K562 (cell line): Measurements from ENCODE around the gene NEDD4L. TPM values are rescaled to one million over a fixed set of nuclear protein-coding genes. Genes with fewer than 3 reads are reported as not detected.

Experiments used
- ATAC-seq: fragments of 200-7000 bp; cut with Tn5 transposase; 3 replicates; pipeline ENCODE4 v1.9.1; 2020; ENCODE audit warnings: moderate library complexity
- BruUV-seq: library from RNA; stranded (reverse); fragments of 400-500 nt; replicated peaks from 2 replicates; lab custom pipeline; 2021; lab: Mats Ljungman, UMichigan
- CTCF ChIA-PET: fragments of 300-600 bp; formaldehyde crosslinking; extraction: SDS; loops from one replicate; lab custom pipeline; 2021; ENCODE audit warnings: low intra/inter-chr PET ratio; lab: Yijun Ruan, JAX
- POLR2A ChIA-PET: fragments of 300-600, 350-650 bp; sonication (Branson Sonifier 250); formaldehyde crosslinking; extraction: SDS; loops from one replicate; lab custom pipeline; 2021; ENCODE audit warnings: antibody characterized with exemption, inconsistent platforms; lab: Yijun Ruan, JAX
- DNase-seq, 4 experiments: peaks; one replicate each; pipeline versions ENCODE4 v3.0.0 to v3.0.0-alpha.2; 2011 to 2018; ENCODE audit warnings: low spot score in 3 of 4, mixed read lengths in 3 of 4; ENCODE audit errors: extremely low read depth in 1 of 4
- FAIRE-seq: peaks from 2 replicates; lab custom pipeline; 2011; peaks lifted over from hg19 to GRCh38; lab: Jason Lieb, UNC
- H2AFZ ChIP-seq: 2 replicates; pipeline ENCODE4 v1.6.0; 2011; ENCODE audit warnings: low read depth, low read length, control low read depth, inconsistent platforms
- H3K27ac ChIP-seq: fragments of 200-600 bp; 3 replicates; pipeline ENCODE4 v1.8.0; 2011; ENCODE audit warnings: low read depth, mild to moderate bottlenecking, control low read depth, inconsistent platforms, low read length, moderate library complexity, mixed read lengths; ENCODE audit errors: extremely low read depth
- H3K27me3 ChIP-seq, 2 experiments: fragments of 300-600 bp in 1 of 2; 2 replicates in 1 of 2; 3 replicates in 1 of 2; pipeline versions ENCODE4 v1.6.0 to v1.8.0; 2011; ENCODE audit warnings: inconsistent platforms in 2 of 2, low read length in 2 of 2, mild to moderate bottlenecking in 1 of 2, mixed read lengths in 1 of 2, moderate library complexity in 1 of 2; ENCODE audit not compliant: control insufficient read depth in 2 of 2, insufficient read depth in 2 of 2
- H3K36me3 ChIP-seq: fragments of 300-600 bp; 3 replicates; pipeline ENCODE4 v1.8.0; 2011; ENCODE audit warnings: mild to moderate bottlenecking, low read length, inconsistent platforms; ENCODE audit not compliant: control insufficient read depth, insufficient read depth
- H3K4me1 ChIP-seq, 2 experiments: fragments of 200-600 bp in 1 of 2; replicated peaks in 1 of 2; 2 replicates in 1 of 2; 3 replicates in 1 of 2; pipeline versions ENCODE4 v1.5.1 to v1.8.0; 2011; ENCODE audit warnings: inconsistent platforms in 2 of 2, low read length in 2 of 2, mild to moderate bottlenecking in 1 of 2, mixed read lengths in 1 of 2, moderate library complexity in 1 of 2; ENCODE audit not compliant: control insufficient read depth in 2 of 2, insufficient read depth in 2 of 2
- H3K4me2 ChIP-seq: 2 replicates; pipeline ENCODE4 v1.6.1; 2011; ENCODE audit warnings: low read length, control low read depth, inconsistent platforms, mixed read lengths; ENCODE audit not compliant: insufficient read depth
- H3K4me3 ChIP-seq: fragments of 200-600 bp; sonication (generic), shearing (Covaris generic); 2 replicates; pipeline ENCODE4 v1.5.1; 2016; ENCODE audit warnings: control low read depth, inconsistent platforms
- H3K79me2 ChIP-seq: fragments of 200-600 bp; 3 replicates; pipeline ENCODE4 v1.8.0; 2011; ENCODE audit warnings: low read length, inconsistent platforms; ENCODE audit not compliant: control insufficient read depth, insufficient read depth
- H3K9ac ChIP-seq, 2 experiments: 2 replicates each; pipeline versions ENCODE4 v1.6.0 to v1.6.1; 2011; ENCODE audit warnings: low read depth in 2 of 2, low read length in 2 of 2, control low read depth in 1 of 2, inconsistent platforms in 1 of 2, mild to moderate bottlenecking in 1 of 2, mixed read lengths in 1 of 2; ENCODE audit not compliant: insufficient read depth in 1 of 2
- H3K9me1 ChIP-seq: one replicate; pipeline ENCODE4 v1.6.0; 2011; ENCODE audit warnings: inconsistent platforms, mild to moderate bottlenecking, low read length, moderate library complexity; ENCODE audit not compliant: control insufficient read depth, insufficient read depth
- H3K9me3 ChIP-seq: replicated peaks from 2 replicates; pipeline ENCODE4 v1.5.1; 2011; ENCODE audit warnings: low read depth, low read length, inconsistent platforms; ENCODE audit not compliant: control insufficient read depth, insufficient read depth
- H4K20me1 ChIP-seq: replicated peaks from 2 replicates; pipeline ENCODE4 v1.6.1; 2011; ENCODE audit warnings: low read length, inconsistent platforms, mixed read lengths; ENCODE audit not compliant: control insufficient read depth, insufficient read depth
- FOXP1 ChIP-seq: sonication (generic); formaldehyde crosslinking; IDR thresholded peaks from 2 replicates; pipeline ENCODE4 v1.8.0; 2022; ENCODE audit warnings: mild to moderate bottlenecking, missing genetic modification reagents
- HOMEZ ChIP-seq: fragments of 250-450 bp; sonication (Bioruptor Pico); IDR thresholded peaks from 2 replicates; pipeline ENCODE4 v1.4.0; 2020; ENCODE audit warnings: mild to moderate bottlenecking, moderate library complexity
- HSF4 ChIP-seq: fragments of 250-450 bp; sonication (Bioruptor Pico); IDR thresholded peaks from 2 replicates; pipeline ENCODE4 v2.1.2; 2022; ENCODE audit warnings: mild to moderate bottlenecking, moderate library complexity, borderline replicate concordance
- KHSRP ChIP-seq: fragments of 450-650 bp; IDR thresholded peaks from 2 replicates; pipeline ENCODE4 v1.6.1; 2017
- MTA1 ChIP-seq: fragments of 450-650 bp; IDR thresholded peaks from 2 replicates; pipeline ENCODE4 v1.6.1; 2017; ENCODE audit warnings: borderline replicate concordance
- NFE2 ChIP-seq: IDR thresholded peaks from 2 replicates; pipeline ENCODE4 v1.6.1; 2014; ENCODE audit warnings: antibody characterized with exemption, low read depth
- NFYB ChIP-seq: IDR thresholded peaks from 2 replicates; pipeline ENCODE4 v1.6.1; 2011; ENCODE audit warnings: mild to moderate bottlenecking, moderate library complexity; ENCODE audit not compliant: insufficient read length; ENCODE audit errors: extremely low read depth
- NR3C1 ChIP-seq: sonication (generic); formaldehyde crosslinking; IDR thresholded peaks from 2 replicates; pipeline ENCODE4 v1.8.1; 2022; ENCODE audit warnings: missing genetic modification reagents
- PHB ChIP-seq: fragments of 250-450 bp; sonication (Bioruptor Pico); IDR thresholded peaks from 2 replicates; pipeline ENCODE4 v1.5.0; 2021
- PML ChIP-seq: IDR thresholded peaks from 2 replicates; pipeline ENCODE4 v1.6.1; 2012; ENCODE audit warnings: low read length, inconsistent platforms
- PTRF ChIP-seq: fragments of 450-650 bp; IDR thresholded peaks from 2 replicates; pipeline ENCODE4 v1.6.1; 2016; ENCODE audit warnings: mild to moderate bottlenecking, missing genetic modification characterization, missing compliant biosample characterization
- RFX7 ChIP-seq: fragments of 250-450 bp; sonication (Bioruptor Pico); IDR thresholded peaks from 2 replicates; pipeline ENCODE4 v1.5.1; 2021; ENCODE audit warnings: mild to moderate bottlenecking
- TSC22D4 ChIP-seq: fragments of 450-650 bp; IDR thresholded peaks from 2 replicates; pipeline ENCODE4 v1.6.1; 2016; ENCODE audit warnings: missing genetic modification characterization, missing biosample characterization, control low read depth
- ZNF124 ChIP-seq: sonication (generic); formaldehyde crosslinking; IDR thresholded peaks from 2 replicates; pipeline ENCODE4 v1.8.1; 2022; ENCODE audit warnings: missing genetic modification reagents
- ZNF707 ChIP-seq: fragments of 250-450 bp; sonication (Bioruptor Pico); conservative IDR thresholded peaks from 2 replicates; pipeline ENCODE4 v1.8.0; 2022; ENCODE audit warnings: inconsistent platforms, mild to moderate bottlenecking, moderate library complexity
- WGBS: fragments of 100-300 bp; shearing (Covaris generic); methylation state at CpG from one replicate; pipeline ENCODE4 v1.1.6; 2016; ENCODE audit warnings: low coverage, mixed read lengths; ENCODE audit not compliant: insufficient coverage; ENCODE audit errors: missing lambda C conversion rate; 5-methylcytosine and 5-hydroxymethylcytosine counted together
- in situ Hi-C: fragments of 300-500 bp; cut with MboI; formaldehyde crosslinking; loops from 4 replicates; pipeline ENCODE4 v1.15.0; 2018; ENCODE audit warnings: inconsistent platforms, mixed read lengths
- intact Hi-C: fragments of 100-400 bp; cut with micrococcal nuclease; formaldehyde crosslinking; loops from 2 replicates; pipeline ENCODE4 v1.14.2; 2022
- polyA plus RNA-seq, 8 experiments: library from polyadenylated mRNA; depleted of rRNA in 4 of 8; stranded (reverse) in 5 of 8; unstranded in 3 of 8; fragments of >200 nt; fragmentation: Nextera tagmentation in 2 of 8; fragmentation: Illumina TruSeq in 1 of 8; extraction: Ambion mirVana in 2 of 8; extraction: Trizol in 1 of 8; gene quantifications; 2 replicates each; pipeline versions ENCODE4 v1.2.1 to v1.2.3, GENCODE V29; 2011 to 2014; ENCODE audit warnings: inconsistent platforms in 1 of 8, missing spikeins in 1 of 8
- total RNA-seq, 7 experiments: library from RNA; depleted of rRNA in 6 of 7; stranded (reverse); fragments of >200 nt in 6 of 7; fragmentation: Illumina TruSeq in 2 of 7; extraction: Trizol in 2 of 7; gene quantifications; 2 replicates each; pipeline versions ENCODE4 v1.2.1 to v1.2.3, GENCODE V29; 2011 to 2021; ENCODE audit warnings: low replicate concordance in 1 of 7

Gene NEDD4L
- total and polyA plus RNA-seq, 9 of the 15 experiments (the other 6 are each of a cell fraction or from before 2014, with no cell fraction given): 8.1 to 33.4 (median 19.9) TPM

GRCh38 chr18:58175786-58176176 lies 131.8 kb downstream of the NEDD4L start:
- FAIRE-seq (no peak), ATAC-seq (no peak), DNase-seq (no peak)
- Histone ChIP-seq H3K9me1 (peaks cover 2% of the 10 kb centered on the region), H3K36me3 (no peaks in the 10 kb centered on the region), H4K20me1 (no peaks in the 10 kb centered on the region), H3K79me2 (no peaks in the 10 kb centered on the region), H3K4me1 (peaks cover 0 to 6% of the 10 kb centered on the region in 2 experiments; a peak in 3 of 5 replicates), H3K27me3 (no peaks in the 10 kb centered on the region), H3K9me3 (no peaks in the 10 kb centered on the region), H3K9ac (no peak overlapping the region), H2AFZ (no peak overlapping the region), H3K27ac (no peak overlapping the region), H3K4me2 (no peak overlapping the region), H3K4me3 (no peak overlapping the region)
- in situ Hi-C loops (loop anchor here (25.0 kb wide), 1 partner anchor 312 kb away; no protein-coding TSS in a partner anchor), intact Hi-C loops (no loop called here)
- CTCF ChIA-PET: no interaction called here
- WGBS: 63% methylated on average over 5 of the region's 5 CpGs
- no TSS peak for BruUV-seq
- TF ChIP-seq HOMEZ (CRISPR knock-in tag): no peak
- TF ChIP-seq PTRF (tag): no peak
- TF ChIP-seq TSC22D4 (tag): no peak
- TF ChIP-seq FOXP1 (CRISPR knock-in tag): no peak
- TF ChIP-seq PML: no peak
- TF ChIP-seq KHSRP: no peak
- TF ChIP-seq PHB (CRISPR knock-in tag): no peak
- no peak for TF ChIP-seq HSF4 (CRISPR knock-in tag)
- TF ChIP-seq MTA1: no peak
- TF ChIP-seq ZNF124: no peak
- TF ChIP-seq RFX7 (CRISPR knock-in tag): no peak
- no peak for TF ChIP-seq NFE2
- TF ChIP-seq NFYB: no peak
- TF ChIP-seq NR3C1 (CRISPR knock-in tag): no peak
- no peak for TF ChIP-seq ZNF707 (CRISPR knock-in tag)
- POLR2A ChIA-PET: no interaction called here
